Measurements from ENCODE around the gene NAA10.

- no peak for TF ChIP-seq CTCF (IDR thresholded peaks at IDR 0.05)
- no peak for TF ChIP-seq POLR2A (IDR thresholded peaks at IDR 0.05; ENCODE audit: low read depth)
- TF ChIP-seq EP300 (IDR thresholded peaks at IDR 0.05): no peak
- no peak for TF ChIP-seq POLR2AphosphoS5 (IDR thresholded peaks at IDR 0.05)
These were observed 34.5 kb upstream of the NAA10 start for GRCh38 chrX:153969125-153969903.

Measured in esophagus muscularis mucosa (tissue), 4 donors.